Stomach (tissue), 9 donors: Measurements from ENCODE around the gene MDH1. TPM values are rescaled to one million over a fixed set of nuclear protein-coding genes. Genes with fewer than 3 reads are reported as not detected.

ENCODE experiments used
- DNase-seq, 2 donors: peaks; one replicate each; pipeline versions ENCODE4 v3.0.0 to v3.0.0-alpha.2; 2013 to 2019
- H3K27ac ChIP-seq, 5 donors: fragments of 200-600 bp in 4 of 5; sonication (generic) in 4 of 5; one replicate each; pipeline ENCODE4 v1.5.1; 2013 to 2019; ENCODE audit warnings: mild to moderate bottlenecking in 1 of 5, moderate library complexity in 1 of 5
- H3K27me3 ChIP-seq, 3 donors: fragments of 200-600 bp; sonication (generic); one replicate each; pipeline ENCODE4 v1.5.1; 2017 to 2019; ENCODE audit warnings: mixed run types in 1 of 3
- H3K36me3 ChIP-seq, 4 donors: fragments of 200-600 bp; sonication (generic); 1 replicate in 3 of 4; 2 replicates in 1 of 4; pipeline ENCODE4 v1.5.1; 2016 to 2019
- H3K4me1 ChIP-seq, 4 donors: fragments of 200-600 bp; sonication (generic); one replicate each; pipeline ENCODE4 v1.5.1; 2016 to 2019
- H3K4me3 ChIP-seq, 4 donors: fragments of 200-600 bp; sonication (generic) in 3 of 4; one replicate each; pipeline ENCODE4 v1.5.1; 2016 to 2019; ENCODE audit warnings: mild to moderate bottlenecking in 1 of 4
- H3K9me3 ChIP-seq, 4 donors: fragments of 200-600 bp; sonication (generic); one replicate each; pipeline ENCODE4 v1.5.1; 2016 to 2019
- CTCF ChIP-seq, 7 experiments: fragments of 450-650 bp in 4 of 7; fragments of 200-600 bp in 3 of 7; sonication (generic) in 3 of 7; IDR thresholded peaks; one replicate each; pipeline ENCODE4 v1.5.1; 2016 to 2019; ENCODE audit warnings: antibody characterized with exemption in 7 of 7, control low read depth in 2 of 7, mild to moderate bottlenecking in 1 of 7
- EP300 ChIP-seq: sonication (generic); formaldehyde crosslinking; IDR thresholded peaks from one replicate; pipeline ENCODE4 v1.6.1; 2017; ENCODE audit warnings: antibody characterized with exemption
- POLR2A ChIP-seq, 4 donors: fragments of 450-650 bp; IDR thresholded peaks; one replicate each; pipeline ENCODE4 v1.6.1; 2016; ENCODE audit warnings: antibody characterized with exemption in 4 of 4, control low read depth in 2 of 4, mild to moderate bottlenecking in 1 of 4, moderate library complexity in 1 of 4
- POLR2AphosphoS5 ChIP-seq, 3 donors: sonication (generic); formaldehyde crosslinking; IDR thresholded peaks; one replicate each; pipeline ENCODE4 v1.6.1; 2016; ENCODE audit warnings: antibody characterized with exemption in 3 of 3
- WGBS, 5 donors: extraction: QIAGEN DNeasy Blood & Tissue Kit in 3 of 5; methylation state at CpG; one replicate each; pipeline versions ENCODE4 v1.1.5 to v1.1.7; 2013 to 2018; 5-methylcytosine and 5-hydroxymethylcytosine counted together
- intact Hi-C: fragments of 100-400 bp; cut with DNase I; formaldehyde crosslinking; loops from one replicate; pipeline ENCODE4 v1.15.1; 2023; ENCODE audit warnings: low total_unique reads
- polyA plus RNA-seq, 3 donors: library from polyadenylated mRNA; stranded (reverse); fragments of 200-250 nt; gene quantifications; one replicate each; pipeline ENCODE4 v1.2.3, GENCODE V29; 2013
- total RNA-seq, 5 donors: library from RNA; depleted of rRNA; stranded (reverse); fragments of >200 nt; gene quantifications; one replicate each; pipeline versions ENCODE4 v1.1.0 to v1.2.3, GENCODE V29; 2014 to 2016
- donor health status: healthy with polysubstance abuse.
- donor health status: Bipolar disorder and iron deficiency.
- donor health status: healthy.

Gene MDH1
- total and polyA plus RNA-seq, 8 donors = 34.2 to 326 (median 218) TPM

GRCh38 chr2:63576546-63576945 is 12.2 kb upstream of the MDH1 start:
- no peaks in the 10 kb centered on the region for H3K27me3 ChIP-seq
- DNase-seq = no peak
- H3K4me1 ChIP-seq = peaks cover 0 to 19% (median 8%) of the 10 kb centered on the region in 4 donors
- no peak overlapping the region for H3K27ac ChIP-seq
- intact Hi-C loops = no loop called here
- H3K36me3 ChIP-seq = no peaks in the 10 kb centered on the region
- TF ChIP-seq POLR2A (IDR thresholded peaks at IDR 0.05) (no peak), POLR2AphosphoS5 (IDR thresholded peaks at IDR 0.05) (no peak), EP300 (no peak), CTCF (IDR thresholded peaks at IDR 0.05) (no peak)
- peaks cover 0 to 6% (median 0%) of the 10 kb centered on the region in 4 donors for H3K9me3 ChIP-seq
- no peak overlapping the region for H3K4me3 ChIP-seq

GRCh38 chr2:63578767-63579166 is 10.0 kb upstream of the MDH1 start:
- Histone ChIP-seq H3K27me3 (no peaks in the 10 kb centered on the region), H3K27ac (no peak overlapping the region), H3K4me3 (no peak overlapping the region), H3K4me1 (peaks cover 0 to 22% (median 8%) of the 10 kb centered on the region in 4 donors), H3K9me3 (peaks cover 0 to 4% (median 0%) of the 10 kb centered on the region in 4 donors), H3K36me3 (no peaks in the 10 kb centered on the region)
- WGBS, 5 donors = 95 to 97% (median 97%) methylated on average over 3 of the region's 3 CpGs
- intact Hi-C loops = no loop called here
- no peak for DNase-seq
- no peak for TF ChIP-seq CTCF (IDR thresholded peaks at IDR 0.05)

- intact Hi-C loops = no loop called here
- no peaks in the 10 kb centered on the region for H3K36me3 ChIP-seq
- no peak for DNase-seq
- H3K27me3 ChIP-seq = no peaks in the 10 kb centered on the region
- WGBS, 5 donors = 54 to 68% (median 55%) methylated on average over 4 of the region's 4 CpGs
- peak overlapping the region; percentile 36 to 75 (median 61) for H3K27ac ChIP-seq
- no peaks in the 10 kb centered on the region for H3K9me3 ChIP-seq
- H3K4me3 ChIP-seq = no peak overlapping the region
- peaks cover 0 to 22% (median 8%) of the 10 kb centered on the region in 4 donors for H3K4me1 ChIP-seq
- TF ChIP-seq POLR2A (IDR thresholded peaks at IDR 0.05) (no peak), POLR2AphosphoS5 (IDR thresholded peaks at IDR 0.05) (no peak), EP300 (no peak), CTCF (IDR thresholded peaks at IDR 0.05) (no peak)
Observed at GRCh38 chr2:63580651-63581297, 8.0 kb upstream of the MDH1 start.

GRCh38 chr2:63581298-63581961 is 7.3 kb upstream of the MDH1 start:
- peaks cover 0 to 22% (median 8%) of the 10 kb centered on the region in 4 donors for H3K4me1 ChIP-seq
- H3K4me3 ChIP-seq = no peak overlapping the region
- DNase-seq = peak; percentile 31 to 72
- peak overlapping the region; percentile 36 to 75 (median 61) for H3K27ac ChIP-seq
- H3K27me3 ChIP-seq = no peaks in the 10 kb centered on the region
- H3K36me3 ChIP-seq = no peaks in the 10 kb centered on the region
- 46 to 55% (median 51%) methylated on average over 5 of the region's 5 CpGs for WGBS, 5 donors
- peak; percentile 20 to 73 (median 41) for TF ChIP-seq POLR2AphosphoS5 (IDR thresholded peaks at IDR 0.05)
- no peak for TF ChIP-seq CTCF (IDR thresholded peaks at IDR 0.05)
- H3K9me3 ChIP-seq = no peaks in the 10 kb centered on the region
- intact Hi-C loops = no loop called here
